Large intestine (tissue), 3 donors: ENCODE measurements around the gene HSPBP1. TPM values are rescaled to one million over a fixed set of nuclear protein-coding genes. Genes with fewer than 3 reads are reported as not detected.
A peak's percentile ranks its signal among the peaks of the same experiment; 100 is the strongest.

ENCODE experiments used
- DNase-seq, 2 donors: peaks; one replicate each; pipeline versions ENCODE4 v3.0.0 to v3.0.0-alpha.2; 2013
- H3K27ac ChIP-seq: one replicate; pipeline ENCODE4 v1.5.1; 2013; ENCODE audit warnings: low read length
- H3K27me3 ChIP-seq: 2 replicates; pipeline ENCODE4 v1.6.1; 2013; ENCODE audit warnings: low read length; ENCODE audit not compliant: control insufficient read depth, insufficient read depth
- H3K36me3 ChIP-seq: 2 replicates; pipeline ENCODE4 v1.6.1; 2013; ENCODE audit warnings: low read length; ENCODE audit not compliant: control insufficient read depth, insufficient read depth
- H3K4me1 ChIP-seq: one replicate; pipeline ENCODE4 v1.6.1; 2013; ENCODE audit warnings: low read length; ENCODE audit not compliant: control insufficient read depth, insufficient read depth
- H3K4me3 ChIP-seq: one replicate; pipeline ENCODE4 v1.5.1; 2013; ENCODE audit warnings: low read length
- H3K9me3 ChIP-seq: one replicate; pipeline ENCODE4 v1.6.1; 2013; ENCODE audit warnings: mild to moderate bottlenecking, low read depth, low read length, moderate library complexity; ENCODE audit not compliant: control insufficient read depth
- whole genome bisulfite sequencing: methylation state at CpG from one replicate; pipeline ENCODE4 v1.1.5; 2013; ENCODE audit warnings: low lambda C conversion rate; ENCODE audit not compliant: insufficient coverage; 5-methylcytosine and 5-hydroxymethylcytosine counted together
- polyA plus RNA-seq: library from polyadenylated mRNA; unstranded; fragments of 120-200 nt; gene quantifications from one replicate; pipeline ENCODE4 v1.2.1, GENCODE V29; 2013

HSPBP1 gene
- polyA plus RNA-seq, 1 donor, result 29.4 TPM

GRCh38 chr19:55232986-55233385 lies 46.9 kb downstream of the HSPBP1 start:
- Histone ChIP-seq H3K9me3 (peaks cover 5% of the 10 kb centered on the region), H3K4me3 (no peak overlapping the region), H3K27ac (no peak overlapping the region), H3K27me3 (no peaks in the 10 kb centered on the region), H3K4me1 (peaks cover 34% of the 10 kb centered on the region), H3K36me3 (peaks cover 68% of the 10 kb centered on the region)
- no peak for DNase-seq
- 92% methylated on average over 2 of the region's 5 CpGs for WGBS

DNA sequence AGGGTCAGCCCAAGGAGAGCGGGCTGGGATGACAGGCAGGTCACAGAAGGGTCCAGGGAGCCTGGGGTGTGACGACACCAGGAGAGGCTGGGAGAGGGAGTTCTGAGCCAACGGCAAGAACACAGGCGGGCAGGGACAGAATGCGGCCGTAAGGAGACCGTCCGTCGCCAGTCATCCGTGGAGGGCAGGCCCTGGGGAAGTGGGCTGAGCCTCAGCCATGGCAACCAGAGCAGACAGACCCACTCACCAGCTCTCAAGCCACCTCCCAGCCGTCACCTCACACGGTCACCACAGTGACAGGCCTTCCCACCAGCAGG lies 47.7 kb downstream of the HSPBP1 start:
- Histone ChIP-seq H3K27ac (peak overlapping the region; percentile 58), H3K4me1 (peaks cover 38% of the 10 kb centered on the region), H3K9me3 (peaks cover 5% of the 10 kb centered on the region), H3K36me3 (peaks cover 64% of the 10 kb centered on the region), H3K4me3 (no peak overlapping the region), H3K27me3 (no peaks in the 10 kb centered on the region)
- DNase-seq, result no peak
- WGBS, result no CpG with 5 or more reads among the region's 12 CpGs

DNA sequence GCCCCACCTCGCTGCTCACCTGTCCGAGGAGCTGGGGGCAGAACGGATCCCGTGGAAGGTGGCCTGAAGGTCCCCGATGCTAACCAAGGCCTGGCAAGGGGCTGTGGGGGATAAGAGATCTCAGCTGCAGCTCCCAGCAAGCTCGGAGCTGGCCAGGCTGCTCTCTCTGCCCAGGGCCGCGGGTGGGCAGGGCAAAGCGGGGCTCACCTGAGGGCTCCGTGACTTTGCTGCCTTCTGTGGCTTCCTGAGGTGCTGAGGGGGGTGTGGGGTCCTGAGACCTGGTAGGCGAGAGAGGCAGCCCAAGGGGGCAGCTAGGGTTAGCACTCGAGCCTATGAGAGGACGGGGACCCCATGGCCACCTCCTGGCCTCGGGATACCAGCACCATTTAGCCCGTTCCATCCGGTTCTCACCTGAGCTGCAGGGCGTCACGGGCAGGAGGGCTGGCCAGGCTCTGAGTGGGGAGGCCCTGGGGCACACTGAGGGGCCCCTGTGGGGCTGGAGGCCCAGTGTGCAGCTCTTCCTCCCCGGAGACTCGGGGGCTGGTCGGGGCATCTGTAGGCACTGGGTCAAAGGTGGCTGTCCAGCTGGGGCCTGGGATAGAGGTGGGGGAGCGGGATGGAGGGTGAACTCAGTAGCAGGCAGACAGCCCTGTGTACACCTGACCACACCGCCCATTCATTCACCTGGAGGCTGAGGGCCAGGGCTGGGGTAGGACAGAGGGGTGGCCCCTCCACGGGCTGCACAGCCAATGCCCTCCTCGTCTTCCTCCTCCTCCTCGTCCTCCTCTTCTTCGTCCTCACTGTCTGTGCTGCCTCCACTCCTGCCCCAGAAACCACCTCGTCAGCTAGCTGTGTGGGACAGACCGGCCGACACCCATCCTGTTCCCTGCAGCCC lies 48.3 kb downstream of the HSPBP1 start:
- Histone ChIP-seq H3K9me3 (peaks cover 5% of the 10 kb centered on the region), H3K36me3 (peaks cover 62% of the 10 kb centered on the region)

DNA sequence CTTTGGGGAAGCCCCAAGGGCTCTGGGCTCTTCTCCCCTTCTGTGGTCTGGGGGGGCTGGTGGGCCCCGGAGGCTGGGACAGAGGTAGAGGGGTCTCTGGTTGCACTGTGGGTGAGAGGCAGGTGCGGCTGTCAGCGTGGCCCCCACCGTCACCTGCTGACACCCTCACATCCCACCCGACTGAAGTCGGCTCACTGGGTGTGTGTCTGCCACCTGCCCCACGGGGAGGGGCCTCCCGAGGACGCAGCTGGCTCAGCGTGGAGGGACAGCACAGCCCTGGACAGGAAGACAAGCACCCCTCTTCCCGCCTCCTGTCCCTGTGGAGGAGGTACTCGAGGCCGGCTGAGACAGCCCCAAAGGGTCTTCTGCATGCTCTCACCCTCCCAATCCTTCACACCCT lies 49.1 kb downstream of the HSPBP1 start:
- Histone ChIP-seq H3K27me3 (no peaks in the 10 kb centered on the region), H3K4me3 (peak overlapping the region; percentile 7), H3K36me3 (peaks cover 62% of the 10 kb centered on the region), H3K27ac (peak overlapping the region; percentile 58), H3K4me1 (peaks cover 53% of the 10 kb centered on the region), H3K9me3 (peaks cover 5% of the 10 kb centered on the region)
- WGBS, result no CpG with 5 or more reads among the region's 13 CpGs
- no peak for DNase-seq

More for the DNA sequence above, 48.3 kb downstream of the HSPBP1 start:
- Histone ChIP-seq H3K27me3 (no peaks in the 10 kb centered on the region), H3K4me3 (peak overlapping the region; percentile 7), H3K27ac (peak overlapping the region; percentile 58), H3K4me1 (peaks cover 44% of the 10 kb centered on the region)
- no CpG with 5 or more reads among the region's 30 CpGs for WGBS
- DNase-seq, result peak; percentile 44 to 59

GRCh38 chr19:55230329-55230728 lies 49.6 kb downstream of the HSPBP1 start:
- peaks cover 5% of the 10 kb centered on the region for H3K9me3 ChIP-seq
- H3K27me3 ChIP-seq, result no peaks in the 10 kb centered on the region
- WGBS, result no CpG with 5 or more reads among the region's 13 CpGs
- no peak overlapping the region for H3K4me3 ChIP-seq
- H3K4me1 ChIP-seq, result peaks cover 57% of the 10 kb centered on the region
- H3K36me3 ChIP-seq, result peaks cover 65% of the 10 kb centered on the region
- peak overlapping the region; percentile 86 for H3K27ac ChIP-seq
- DNase-seq, result no peak

DNA sequence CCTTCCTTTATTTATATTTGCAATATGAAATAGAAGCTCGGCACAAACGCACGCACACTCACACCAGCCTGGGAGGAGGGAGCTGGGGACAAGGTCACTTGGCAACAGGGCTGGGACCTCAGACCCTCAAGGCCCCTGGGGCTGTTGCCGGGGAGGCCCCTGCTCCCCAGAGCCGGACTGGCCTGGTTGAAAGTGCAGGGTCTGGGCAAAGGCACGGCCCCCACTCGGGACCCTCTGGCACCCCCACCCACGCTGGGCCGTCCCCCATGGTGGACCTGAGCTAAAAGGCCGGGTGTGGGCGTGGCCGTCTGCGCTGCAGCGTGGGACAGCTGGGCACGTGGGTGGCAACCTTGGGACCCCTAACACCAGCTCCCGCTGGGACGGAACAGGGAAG lies 50.1 kb downstream of the HSPBP1 start:
- Histone ChIP-seq H3K4me1 (peaks cover 60% of the 10 kb centered on the region), H3K4me3 (no peak overlapping the region), H3K36me3 (peaks cover 63% of the 10 kb centered on the region), H3K9me3 (peaks cover 5% of the 10 kb centered on the region), H3K27ac (peak overlapping the region; percentile 86), H3K27me3 (no peaks in the 10 kb centered on the region)
- DNase-seq, result peak in 1 of 2 donors; percentile 50
- WGBS, result no CpG with 5 or more reads among the region's 17 CpGs

DNA sequence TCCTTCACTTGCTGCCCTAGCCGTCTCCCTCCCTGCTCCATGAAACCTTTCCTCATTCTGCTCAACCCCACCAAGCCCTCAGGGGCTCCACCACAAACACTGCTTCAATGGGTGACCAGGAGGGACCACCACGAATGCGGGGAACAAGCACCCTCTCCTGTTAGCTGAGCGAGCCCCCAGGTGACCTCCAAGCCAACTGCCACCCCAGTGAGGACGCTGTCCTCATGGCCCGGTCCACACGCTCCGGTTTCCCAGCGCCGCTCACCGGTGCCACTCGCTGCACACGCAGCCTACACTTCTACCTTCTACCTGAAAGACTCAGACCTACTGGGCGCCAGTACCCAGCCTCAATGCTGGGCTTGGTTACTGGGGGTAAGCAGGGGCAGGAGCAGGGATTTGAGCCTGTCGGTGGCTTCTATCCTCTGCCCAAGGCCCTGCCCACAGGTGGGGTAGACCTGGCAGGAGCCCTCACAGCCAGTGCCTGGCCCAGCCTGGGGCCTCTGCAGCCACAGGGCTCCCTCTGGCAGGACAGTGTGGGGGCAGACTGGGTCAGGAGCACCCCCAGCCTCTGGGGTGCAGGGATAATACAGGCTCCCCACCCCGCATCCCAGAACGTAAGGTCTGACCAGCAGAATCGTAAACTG lies 50.6 kb downstream of the HSPBP1 start:
- H3K9me3 ChIP-seq, result peaks cover 5% of the 10 kb centered on the region
- H3K27ac ChIP-seq, result peak overlapping the region; percentile 86

GRCh38 chr19:55228403-55229031 lies 51.4 kb downstream of the HSPBP1 start, which contains the start of gene TMEM86B:
Gene TMEM86B (minus strand): TSS chr19:55228763. CDS start chr19:55228741, 22 bp downstream.
- Histone ChIP-seq H3K36me3 (peaks cover 63% of the 10 kb centered on the region), H3K4me1 (peaks cover 60% of the 10 kb centered on the region), H3K9me3 (peaks cover 5% of the 10 kb centered on the region), H3K27me3 (no peaks in the 10 kb centered on the region), H3K27ac (peak within 1 kb of the TSS; percentile 86), H3K4me3 (peak within 1 kb of the TSS; percentile 75)
- no CpG with 5 or more reads among the region's 12 CpGs for WGBS
- DNase-seq, result peak; percentile 87 to 93

More for the DNA sequence above, 50.6 kb downstream of the HSPBP1 start:
- Histone ChIP-seq H3K36me3 (peaks cover 58% of the 10 kb centered on the region), H3K4me3 (no peak overlapping the region), H3K27me3 (no peaks in the 10 kb centered on the region), H3K4me1 (peaks cover 60% of the 10 kb centered on the region)
- DNase-seq, result no peak
- no CpG with 5 or more reads among the region's 18 CpGs for WGBS

DNA sequence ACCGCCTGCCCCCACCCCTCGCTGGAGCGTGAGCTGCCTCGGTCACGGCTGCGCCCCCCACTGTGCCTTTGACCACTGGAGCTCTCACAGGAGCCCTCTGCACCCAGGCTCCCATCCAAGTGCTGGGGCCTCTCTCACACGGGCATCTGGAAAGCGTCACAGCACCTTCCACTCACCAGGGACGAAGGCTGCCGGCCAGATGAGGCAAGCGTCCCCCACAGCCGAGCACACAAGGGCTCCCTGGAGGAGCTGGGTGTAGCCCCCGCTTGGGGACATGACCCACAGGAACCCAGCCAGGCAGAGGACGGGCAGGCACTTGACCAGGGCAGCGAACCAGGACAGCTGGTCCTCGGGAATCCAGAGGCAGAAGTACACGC lies 51.9 kb downstream of the HSPBP1 start:
- Histone ChIP-seq H3K9me3 (peaks cover 5% of the 10 kb centered on the region), H3K27ac (peak overlapping the region; percentile 86), H3K36me3 (peaks cover 67% of the 10 kb centered on the region), H3K27me3 (no peaks in the 10 kb centered on the region), H3K4me1 (peaks cover 60% of the 10 kb centered on the region), H3K4me3 (peak overlapping the region; percentile 75)
- no CpG with 5 or more reads among the region's 17 CpGs for WGBS
- no peak for DNase-seq

GRCh38 chr19:55227241-55228014 lies 52.5 kb downstream of the HSPBP1 start:
- no CpG with 5 or more reads among the region's 25 CpGs for WGBS
- Histone ChIP-seq H3K4me1 (peaks cover 60% of the 10 kb centered on the region), H3K9me3 (peaks cover 5% of the 10 kb centered on the region), H3K4me3 (peak overlapping the region; percentile 75), H3K27ac (peak overlapping the region; percentile 86), H3K36me3 (peaks cover 67% of the 10 kb centered on the region), H3K27me3 (no peaks in the 10 kb centered on the region)
- DNase-seq, result peak in 1 of 2 donors; percentile 42
